WTC11 (cell line): ENCODE results near the gene PHF13. TPM values are rescaled to one million over a fixed set of nuclear protein-coding genes. Genes with fewer than 3 reads are reported as not detected.

Experiments
- ATAC-seq: fragments of 200-7000 bp; cut with Tn5 transposase; 2 replicates; pipeline ENCODE4 v1.10.0; 2021; ENCODE audit warnings: mild to moderate bottlenecking, moderate library complexity
- CTCF ChIA-PET: fragments of 300-600 bp; sonication (Branson Sonifier 250); formaldehyde crosslinking; loops from one replicate; lab custom pipeline; 2021; ENCODE audit warnings: antibody characterized with exemption; lab: Charles Lee
- POLR2A ChIA-PET: fragments of 350-600 bp; sonication (Branson Sonifier 250); formaldehyde crosslinking; loops from one replicate; lab custom pipeline; 2021; ENCODE audit warnings: antibody characterized with exemption; lab: Charles Lee
- DNase-seq: peaks from one replicate; pipeline ENCODE4 v3.0.0; 2021; ENCODE audit warnings: low spot score
- H3K27ac Mint-ChIP-seq: 2 replicates; pipeline ENCODE4 v1.8.0; 2021; ENCODE audit warnings: mixed read lengths
- H3K27me3 Mint-ChIP-seq: 2 replicates; pipeline ENCODE4 v1.8.0; 2021; ENCODE audit warnings: low read depth, mild to moderate bottlenecking, moderate library complexity, mixed read lengths
- H3K36me3 Mint-ChIP-seq: 2 replicates; pipeline ENCODE4 v1.8.0; 2021; ENCODE audit warnings: mixed read lengths
- H3K4me1 Mint-ChIP-seq: 2 replicates; pipeline ENCODE4 v1.8.0; 2022; ENCODE audit warnings: mixed read lengths
- H3K4me3 Mint-ChIP-seq: 2 replicates; pipeline ENCODE4 v1.8.0; 2021; ENCODE audit warnings: mild to moderate bottlenecking, moderate library complexity, mixed read lengths
- H3K9me3 Mint-ChIP-seq: 2 replicates; pipeline ENCODE4 v1.8.0; 2021; ENCODE audit warnings: mixed read lengths
- AFF4 ChIP-seq: sonication (generic); formaldehyde crosslinking; IDR thresholded peaks from 2 replicates; pipeline ENCODE4 v1.8.1; 2023; ENCODE audit warnings: mild to moderate bottlenecking, missing genetic modification reagents, borderline replicate concordance
- AR ChIP-seq: fragments of 250-450 bp; sonication (Bioruptor Pico); IDR thresholded peaks from 2 replicates; pipeline ENCODE4 v1.9.0; 2021; ENCODE audit warnings: mild to moderate bottlenecking
- CBFB ChIP-seq: sonication (generic); formaldehyde crosslinking; IDR thresholded peaks from 2 replicates; pipeline ENCODE4 v1.8.1; 2022; ENCODE audit warnings: mild to moderate bottlenecking, low read depth, missing genetic modification reagents
- CDX4 ChIP-seq: fragments of 250-450 bp; sonication (Bioruptor Pico); IDR thresholded peaks from 2 replicates; pipeline ENCODE4 v1.9.0; 2021; ENCODE audit warnings: moderate library complexity, mild to moderate bottlenecking, inconsistent platforms, borderline replicate concordance
- ESRRA ChIP-seq: sonication (generic); formaldehyde crosslinking; IDR thresholded peaks from 2 replicates; pipeline ENCODE4 v1.8.1; 2022; ENCODE audit warnings: mild to moderate bottlenecking, missing genetic modification reagents, borderline replicate concordance
- ETV6 ChIP-seq: sonication (generic); formaldehyde crosslinking; IDR thresholded peaks from 2 replicates; pipeline ENCODE4 v1.8.1; 2022; ENCODE audit warnings: mild to moderate bottlenecking, missing genetic modification reagents
- NR1H2 ChIP-seq: sonication (generic); formaldehyde crosslinking; IDR thresholded peaks from 2 replicates; pipeline ENCODE4 v1.9.0; 2021; ENCODE audit warnings: mild to moderate bottlenecking, moderate library complexity, missing genetic modification reagents
- NR2C2 ChIP-seq: sonication (generic); formaldehyde crosslinking; IDR thresholded peaks from 2 replicates; pipeline ENCODE4 v1.8.0; 2022; ENCODE audit warnings: mild to moderate bottlenecking, missing genetic modification reagents
- OVOL2 ChIP-seq: fragments of 250-450 bp; sonication (Bioruptor Pico); IDR thresholded peaks from 2 replicates; pipeline ENCODE4 v1.9.0; 2021; ENCODE audit warnings: mild to moderate bottlenecking, borderline replicate concordance
- RORB ChIP-seq: fragments of 250-450 bp; sonication (Bioruptor Pico); IDR thresholded peaks from 2 replicates; pipeline ENCODE4 v1.9.0; 2021; ENCODE audit warnings: mild to moderate bottlenecking
- SOX15 ChIP-seq: fragments of 250-450 bp; sonication (Bioruptor Pico); IDR thresholded peaks from 2 replicates; pipeline ENCODE4 v1.9.0; 2021; ENCODE audit warnings: mild to moderate bottlenecking
- TCF7 ChIP-seq: sonication (generic); formaldehyde crosslinking; IDR thresholded peaks from 2 replicates; pipeline ENCODE4 v1.8.0; 2022; ENCODE audit warnings: mild to moderate bottlenecking, low read depth, missing genetic modification reagents, moderate library complexity
- TP53 ChIP-seq: sonication (generic); formaldehyde crosslinking; IDR thresholded peaks from 2 replicates; pipeline ENCODE4 v1.8.1; 2023; ENCODE audit warnings: mild to moderate bottlenecking, missing genetic modification reagents
- USF1 ChIP-seq: sonication (generic); formaldehyde crosslinking; IDR thresholded peaks from 2 replicates; pipeline ENCODE4 v1.8.0; 2022; ENCODE audit warnings: mild to moderate bottlenecking, missing genetic modification reagents
- ZNF425 ChIP-seq: fragments of 250-450 bp; sonication (Bioruptor Pico); conservative IDR thresholded peaks from 2 replicates; pipeline ENCODE4 v1.9.0; 2021; ENCODE audit warnings: mild to moderate bottlenecking
- total RNA-seq: library from RNA; stranded (reverse); gene quantifications from 3 replicates; pipeline ENCODE4 v1.2.3, GENCODE V29; 2021
- TF ChIP-seq, protein P1 (sequence below): sonication (generic); formaldehyde crosslinking; IDR thresholded peaks from 2 replicates; pipeline ENCODE4 v1.8.1; 2022; ENCODE audit warnings: low read depth, missing genetic modification reagents, borderline replicate concordance

Gene PHF13
- total RNA-seq, 1 experiment from 2014 or later: 39.6 TPM

DNA sequence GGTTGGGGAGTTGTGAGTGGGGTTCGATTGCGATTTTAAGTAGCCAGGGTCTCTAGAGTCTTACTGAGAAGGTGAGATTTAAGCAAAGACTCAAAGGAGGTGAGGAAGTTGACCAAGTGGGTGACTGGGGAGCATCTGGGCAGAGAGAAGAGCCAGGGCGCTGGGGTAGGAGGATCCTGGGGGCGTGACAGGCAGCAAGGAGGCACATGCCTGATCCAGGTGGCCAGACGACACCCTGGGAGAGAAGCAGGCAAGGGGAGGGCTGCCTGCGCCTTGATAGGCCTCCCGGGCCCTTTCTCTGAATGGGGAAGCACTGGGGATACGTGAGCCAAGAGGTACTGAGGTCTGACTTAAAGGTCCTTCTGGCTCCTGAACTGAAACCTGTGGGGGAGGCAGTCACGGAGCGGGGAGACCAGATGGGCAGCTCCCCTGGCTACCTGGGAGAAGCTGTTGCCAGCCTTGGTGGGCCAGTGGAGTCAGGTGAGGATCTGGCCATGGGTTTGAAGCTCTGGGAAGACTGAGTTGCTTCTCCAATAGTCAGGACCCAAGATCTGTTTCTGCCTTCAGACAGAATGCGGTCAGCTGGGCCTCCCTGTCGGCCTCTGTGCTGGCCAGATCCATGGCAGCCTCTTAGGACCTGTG, 28.3 kb upstream of the PHF13 start (continued):
- TF ChIP-seq, protein P1, sequence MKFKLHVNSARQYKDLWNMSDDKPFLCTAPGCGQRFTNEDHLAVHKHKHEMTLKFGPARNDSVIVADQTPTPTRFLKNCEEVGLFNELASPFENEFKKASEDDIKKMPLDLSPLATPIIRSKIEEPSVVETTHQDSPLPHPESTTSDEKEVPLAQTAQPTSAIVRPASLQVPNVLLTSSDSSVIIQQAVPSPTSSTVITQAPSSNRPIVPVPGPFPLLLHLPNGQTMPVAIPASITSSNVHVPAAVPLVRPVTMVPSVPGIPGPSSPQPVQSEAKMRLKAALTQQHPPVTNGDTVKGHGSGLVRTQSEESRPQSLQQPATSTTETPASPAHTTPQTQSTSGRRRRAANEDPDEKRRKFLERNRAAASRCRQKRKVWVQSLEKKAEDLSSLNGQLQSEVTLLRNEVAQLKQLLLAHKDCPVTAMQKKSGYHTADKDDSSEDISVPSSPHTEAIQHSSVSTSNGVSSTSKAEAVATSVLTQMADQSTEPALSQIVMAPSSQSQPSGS: no peak
- TF ChIP-seq ESRRA (CRISPR knock-in tag): no peak
- TF ChIP-seq CDX4 (CRISPR knock-in tag): no peak
- no peak for TF ChIP-seq AFF4
- TF ChIP-seq USF1 (CRISPR knock-in tag): no peak
- no peak for TF ChIP-seq SOX15
- no peak for TF ChIP-seq AR
- no peak for TF ChIP-seq NR2C2 (CRISPR knock-in tag)
- TF ChIP-seq TCF7 (CRISPR knock-in tag): no peak
- TF ChIP-seq NR1H2 (CRISPR knock-in tag): no peak
- TF ChIP-seq ZNF425 (CRISPR knock-in tag): no peak

DNA sequence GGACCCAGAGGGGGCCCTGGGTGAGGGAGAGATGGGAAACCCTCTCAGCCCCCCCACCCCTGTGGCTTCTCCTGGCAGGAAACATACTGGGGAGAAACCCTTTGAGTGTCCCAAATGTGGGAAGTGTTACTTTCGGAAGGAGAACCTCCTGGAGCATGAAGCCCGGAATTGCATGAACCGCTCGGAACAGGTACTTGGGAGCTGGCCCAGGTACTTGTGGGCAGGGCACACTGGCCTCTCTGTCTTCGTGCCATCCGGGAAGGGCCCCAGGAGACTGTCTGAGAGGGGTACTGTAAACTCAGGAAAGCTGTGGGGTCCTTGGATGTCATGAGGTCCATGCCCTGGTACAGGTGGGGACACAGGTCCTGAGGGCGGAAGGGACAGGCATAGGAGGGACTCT, 27.7 kb upstream of the PHF13 start:
- no peak for DNase-seq
- H3K36me3 Mint-ChIP-seq: peaks cover 9% of the 10 kb centered on the region; the same call in 1 of the 2 replicates
- ChIA-PET CTCF (interaction anchor here (0.6 to 0.9 kb wide), 3 partner anchors 30 to 61 kb away, joined by 3 to 4 read pairs (median 3); no protein-coding TSS in a partner anchor), POLR2A (interaction anchor here (0.6 kb wide), 1 partner anchor 112 kb away, joined by 3 read pairs; no protein-coding TSS in a partner anchor)
- no peak for ATAC-seq
- TF ChIP-seq CBFB (CRISPR knock-in tag) (no peak), RORB (no peak), TP53 (CRISPR knock-in tag) (no peak), ETV6 (CRISPR knock-in tag) (no peak), OVOL2 (CRISPR knock-in tag) (no peak)
- no peaks in the 10 kb centered on the region for H3K27me3 Mint-ChIP-seq
- H3K4me3 Mint-ChIP-seq: no peak overlapping the region
- no peak overlapping the region for H3K27ac Mint-ChIP-seq
- peaks cover 3% of the 10 kb centered on the region for H3K4me1 Mint-ChIP-seq
- no peaks in the 10 kb centered on the region for H3K9me3 Mint-ChIP-seq
